Islet precursor cell (in vitro differentiated cells): ENCODE results near the gene ABCF3.
A peak's percentile ranks its signal among the peaks of the same experiment; 100 is the strongest.

ENCODE experiments used
- DNase-seq: peaks from one replicate; pipeline ENCODE4 v3.0.0-alpha.2; 2018

ABCF3 gene

DNA sequence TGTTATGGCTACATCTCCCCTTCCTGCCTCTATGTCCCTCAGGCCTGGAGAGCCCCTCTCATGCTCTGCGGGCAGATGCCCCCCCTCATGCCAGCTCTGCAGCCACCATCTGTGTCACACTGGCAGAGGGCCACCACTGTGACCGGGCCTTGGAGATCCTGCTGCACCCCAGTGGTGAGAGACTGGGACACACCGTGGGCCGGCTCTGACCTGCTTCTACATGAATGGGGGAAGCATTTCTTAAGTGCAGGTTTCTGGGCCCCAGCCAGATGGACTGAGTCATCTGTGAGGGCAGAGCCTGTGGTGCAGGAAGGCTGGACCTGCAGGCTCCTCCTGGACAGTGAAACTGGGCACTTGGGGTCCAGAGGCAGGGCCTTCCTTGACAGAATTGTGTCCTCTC, 48.2 kb downstream of the ABCF3 start:
- DNase-seq: peak; percentile 54

DNA sequence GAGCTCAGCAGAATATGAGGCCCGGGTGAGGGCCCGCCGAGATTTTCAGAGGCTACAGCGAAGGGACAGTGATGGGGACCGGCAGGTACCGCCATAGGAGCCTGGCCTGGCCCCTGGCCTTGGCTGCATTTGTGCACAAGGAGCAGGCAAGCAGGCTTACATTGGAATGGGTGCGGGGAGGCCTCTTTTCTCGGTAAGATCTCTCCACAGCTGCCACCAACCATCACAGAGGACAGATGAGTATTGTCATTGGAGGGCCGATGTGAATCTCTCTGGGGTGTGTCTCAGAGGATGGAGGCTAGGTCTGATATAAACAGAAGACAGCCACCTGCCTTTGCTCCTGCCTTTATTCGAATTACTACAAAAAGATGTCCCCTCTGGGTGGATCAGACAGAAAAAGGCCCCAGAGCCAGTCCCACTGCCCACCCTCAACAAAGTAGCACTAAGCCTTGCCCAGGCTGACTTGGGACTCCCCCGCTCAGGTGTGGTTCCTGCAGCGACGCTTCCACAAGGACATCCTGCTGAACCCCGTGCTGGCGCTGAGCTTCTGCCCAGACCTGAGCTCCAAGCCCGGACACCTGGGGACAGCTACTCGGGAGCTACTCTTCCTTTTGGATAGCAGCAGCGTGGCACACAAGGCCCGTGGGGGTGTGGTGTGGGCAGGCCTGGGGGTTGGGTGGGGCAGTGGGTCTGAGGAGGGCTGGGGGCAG, 48.8 kb downstream of the ABCF3 start:
- DNase-seq: no peak

DNA sequence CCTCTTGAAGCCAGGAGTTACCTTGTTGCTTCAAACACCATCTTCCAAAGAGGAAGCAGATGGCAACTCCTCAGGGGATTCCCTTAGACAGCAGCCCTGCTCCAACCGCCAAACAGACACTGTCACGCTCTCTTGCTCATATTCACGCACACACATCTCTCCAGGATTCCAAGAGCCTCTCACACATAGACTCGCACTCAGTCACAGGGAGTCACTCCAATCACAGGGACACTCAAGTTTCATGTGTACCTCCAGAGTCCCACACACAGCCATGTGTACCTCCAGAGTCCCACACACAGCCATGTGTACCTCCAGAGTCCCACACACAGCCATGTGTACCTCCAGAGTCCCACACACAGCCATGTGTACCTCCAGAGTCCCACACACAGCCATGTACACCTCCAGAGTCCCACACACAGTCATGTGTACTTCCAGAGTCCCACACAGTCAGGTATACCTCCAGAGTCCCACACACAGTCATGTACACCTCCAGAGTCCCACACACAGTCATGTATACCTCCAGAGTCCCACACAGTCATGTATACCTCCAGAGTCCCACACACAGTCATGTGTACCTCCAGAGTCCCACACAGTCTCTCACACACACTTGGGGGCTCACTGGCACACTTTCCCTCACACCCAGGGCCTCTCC, 49.5 kb downstream of the ABCF3 start:
- peak; percentile 43 for DNase-seq

DNA sequence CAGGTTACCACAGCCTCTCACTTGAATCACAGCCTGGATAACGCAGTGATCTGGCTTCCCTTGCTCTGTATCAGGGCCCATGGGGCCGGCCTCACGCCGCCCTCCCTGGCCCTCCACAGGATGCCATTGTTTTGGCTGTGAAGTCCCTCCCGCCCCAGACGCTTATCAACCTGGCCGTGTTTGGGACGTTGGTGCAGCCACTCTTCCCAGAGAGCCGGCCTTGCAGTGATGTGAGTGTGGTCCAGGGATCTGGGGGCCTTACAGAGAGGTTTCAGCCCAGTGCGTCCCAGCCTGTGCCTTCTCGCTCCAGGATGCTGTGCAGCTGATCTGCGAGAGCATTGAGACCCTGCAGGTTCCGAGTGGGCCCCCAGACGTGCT, 50.0 kb downstream of the ABCF3 start:
- DNase-seq: peak; percentile 42

DNA sequence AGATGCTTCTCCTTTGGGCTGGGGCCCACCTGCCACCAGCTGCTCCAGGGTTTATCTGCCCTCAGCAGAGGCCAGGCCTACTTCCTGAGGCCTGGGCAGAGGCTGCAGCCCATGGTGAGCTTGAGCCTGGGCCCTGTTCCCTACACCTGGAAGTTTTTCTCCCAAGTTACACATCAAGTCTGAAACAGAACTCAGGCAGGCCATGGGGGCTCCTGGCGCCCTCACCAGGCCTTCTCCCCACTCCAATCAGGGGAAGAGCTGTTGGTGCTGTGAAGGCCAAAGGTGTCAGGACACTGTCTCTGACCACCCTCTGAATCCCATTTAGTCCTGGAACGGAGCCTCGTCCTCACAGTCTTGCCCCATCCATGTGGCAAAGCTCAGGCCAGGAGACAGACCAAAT, 50.6 kb downstream of the ABCF3 start:
- no peak for DNase-seq

DNA sequence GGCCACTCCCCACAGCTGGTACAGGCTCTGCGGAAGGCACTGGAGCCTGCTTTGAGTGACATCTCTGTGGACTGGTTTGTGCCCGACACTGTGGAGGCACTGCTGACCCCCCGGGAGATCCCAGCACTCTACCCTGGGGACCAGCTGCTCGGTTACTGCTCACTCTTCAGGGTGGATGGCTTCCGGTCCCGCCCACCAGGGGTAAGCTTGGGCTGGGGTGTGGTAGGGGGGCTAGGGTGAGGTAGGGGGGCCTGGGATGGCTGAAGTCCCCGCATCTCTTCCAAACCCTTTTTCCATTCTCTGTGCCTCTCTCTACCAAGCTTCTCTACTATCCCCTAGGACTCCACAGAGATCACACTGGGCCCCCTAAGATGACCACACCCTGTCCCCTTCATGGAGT, 51.2 kb downstream of the ABCF3 start:
- peak; percentile 29 for DNase-seq

DNA sequence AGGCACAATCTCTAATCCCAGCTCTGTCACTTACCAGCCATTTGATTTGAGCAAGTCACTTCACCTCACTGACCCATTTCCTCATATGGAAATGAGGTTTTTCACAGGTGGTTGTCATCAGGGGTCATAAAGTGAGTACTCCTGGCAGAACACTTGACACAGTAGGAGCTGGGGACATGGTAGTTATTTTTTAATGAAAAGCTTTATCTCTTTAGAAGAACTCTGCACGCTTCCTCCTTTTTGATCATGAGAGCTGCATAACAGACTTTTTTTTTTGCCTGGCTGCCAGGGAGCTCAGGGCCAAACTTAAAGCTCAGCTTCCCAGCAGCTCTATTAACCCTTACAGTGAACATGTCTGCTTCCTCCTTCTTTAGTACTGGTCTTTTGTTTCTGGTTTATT, 51.8 kb downstream of the ABCF3 start:
- DNase-seq: peak; percentile 26

DNA sequence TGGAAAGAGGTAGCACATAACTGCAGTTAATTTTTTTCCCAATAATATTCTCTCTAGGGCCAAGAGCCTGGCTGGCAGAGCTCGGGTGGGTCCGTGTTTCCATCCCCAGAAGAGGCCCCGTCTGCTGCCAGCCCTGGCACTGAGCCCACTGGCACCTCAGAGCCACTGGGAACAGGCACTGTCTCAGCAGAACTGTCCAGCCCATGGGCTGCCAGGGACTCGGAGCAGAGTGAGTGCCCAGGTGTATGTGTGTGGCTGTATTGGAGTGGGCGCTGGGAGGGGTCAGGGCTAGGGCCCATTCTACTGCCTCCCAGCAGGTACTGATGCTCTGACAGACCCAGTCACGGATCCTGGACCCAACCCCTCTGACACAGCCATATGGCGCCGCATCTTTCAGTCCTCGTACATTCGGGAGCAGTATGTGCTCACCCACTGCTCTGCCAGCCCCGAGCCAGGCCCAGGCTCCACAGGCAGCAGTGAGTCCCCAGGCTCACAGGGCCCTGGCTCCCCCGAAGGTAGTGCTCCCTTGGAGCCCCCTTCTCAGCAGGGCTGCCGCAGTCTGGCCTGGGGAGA, 52.3 kb downstream of the ABCF3 start:
- peak; percentile 43 for DNase-seq

DNA sequence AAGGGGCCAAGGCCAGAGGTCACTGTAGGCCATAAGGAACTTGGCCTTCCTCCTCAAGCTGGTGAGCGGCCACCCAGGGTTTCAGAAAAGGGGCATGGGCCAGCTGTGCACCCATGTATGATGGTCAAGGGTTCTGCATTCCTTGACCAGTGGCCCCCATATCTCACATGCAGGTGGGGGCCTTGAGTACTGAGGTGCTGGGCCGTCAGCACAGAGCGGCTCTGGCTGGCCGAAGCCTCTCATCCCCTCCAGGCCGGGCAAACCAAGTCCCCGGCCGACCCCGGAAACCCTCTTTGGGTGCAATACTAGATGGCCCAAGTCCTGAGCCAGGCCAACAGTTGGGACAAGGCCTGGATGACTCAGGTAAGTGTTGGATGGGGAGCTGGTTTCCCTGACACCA, 53.2 kb downstream of the ABCF3 start:
- peak; percentile 34 for DNase-seq

DNA sequence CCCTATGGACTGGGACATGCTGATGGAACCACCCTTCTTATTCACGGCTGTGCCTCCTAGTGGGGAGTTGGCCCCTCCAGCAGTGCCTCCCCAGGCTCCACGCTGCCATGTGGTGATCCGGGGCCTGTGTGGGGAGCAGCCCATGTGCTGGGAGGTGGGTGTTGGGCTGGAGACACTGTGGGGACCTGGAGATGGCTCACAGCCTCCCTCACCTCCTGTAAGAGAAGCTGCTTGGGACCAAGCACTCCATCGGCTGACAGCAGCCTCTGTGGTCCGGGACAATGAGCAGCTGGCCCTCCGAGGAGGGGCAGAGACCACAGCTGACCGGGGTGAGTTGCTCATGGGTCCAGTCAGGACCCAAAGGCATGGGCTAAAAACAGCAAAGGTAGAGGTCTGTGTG, 53.7 kb downstream of the ABCF3 start:
- peak; percentile 22 for DNase-seq

DNA sequence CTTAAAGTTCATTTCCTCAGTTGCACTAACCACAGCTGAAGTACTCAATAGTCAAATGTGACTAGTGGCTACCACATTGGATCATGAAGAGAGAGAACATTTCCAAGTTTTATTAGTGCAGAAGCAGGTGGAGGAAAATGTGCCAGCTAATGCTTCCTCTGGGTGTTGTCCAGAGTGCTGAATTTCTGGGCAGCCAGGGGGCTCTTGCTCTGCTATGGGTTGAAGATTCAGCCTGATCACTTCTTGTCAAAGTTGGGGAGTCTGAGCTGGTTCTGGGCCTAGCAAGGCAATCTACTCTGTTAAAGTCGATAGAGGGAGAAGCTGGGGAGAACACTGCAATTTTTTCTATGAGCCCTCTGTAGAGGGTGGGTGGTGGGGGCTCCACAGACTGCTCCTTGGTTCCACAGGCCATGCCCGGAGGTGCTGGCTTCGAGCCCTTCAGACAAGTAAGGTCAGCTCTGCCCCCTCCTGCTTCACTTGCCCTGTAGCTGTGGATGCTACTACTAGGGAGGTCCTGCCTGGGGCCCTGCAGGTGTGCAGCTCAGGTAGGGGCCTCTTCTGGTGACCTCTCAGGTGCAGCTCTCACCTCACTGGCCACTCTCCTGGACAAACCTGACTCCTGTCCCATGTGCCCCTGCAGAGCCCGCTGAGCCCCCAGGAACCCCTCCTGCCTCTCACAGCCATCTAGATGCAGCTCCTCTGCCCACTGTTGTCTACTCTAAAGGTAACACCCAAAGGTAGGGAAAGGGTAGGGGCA, 54.6 kb downstream of the ABCF3 start:
- peak; percentile 65 for DNase-seq

DNA sequence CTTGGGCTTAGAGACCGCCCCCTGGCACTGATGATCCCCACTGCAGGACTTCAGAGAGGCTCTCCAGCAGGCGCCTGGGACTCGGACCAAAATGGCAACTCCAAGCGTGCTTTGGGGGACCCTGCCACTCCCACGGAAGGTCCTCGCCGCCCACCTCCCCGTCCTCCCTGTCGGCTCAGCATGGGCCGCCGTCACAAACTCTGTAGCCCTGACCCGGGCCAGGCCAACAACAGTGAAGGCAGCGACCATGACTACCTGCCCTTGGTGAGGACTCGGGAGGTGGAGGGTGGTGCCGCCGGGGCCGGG, 55.1 kb downstream of the ABCF3 start:
- DNase-seq: no peak

DNA sequence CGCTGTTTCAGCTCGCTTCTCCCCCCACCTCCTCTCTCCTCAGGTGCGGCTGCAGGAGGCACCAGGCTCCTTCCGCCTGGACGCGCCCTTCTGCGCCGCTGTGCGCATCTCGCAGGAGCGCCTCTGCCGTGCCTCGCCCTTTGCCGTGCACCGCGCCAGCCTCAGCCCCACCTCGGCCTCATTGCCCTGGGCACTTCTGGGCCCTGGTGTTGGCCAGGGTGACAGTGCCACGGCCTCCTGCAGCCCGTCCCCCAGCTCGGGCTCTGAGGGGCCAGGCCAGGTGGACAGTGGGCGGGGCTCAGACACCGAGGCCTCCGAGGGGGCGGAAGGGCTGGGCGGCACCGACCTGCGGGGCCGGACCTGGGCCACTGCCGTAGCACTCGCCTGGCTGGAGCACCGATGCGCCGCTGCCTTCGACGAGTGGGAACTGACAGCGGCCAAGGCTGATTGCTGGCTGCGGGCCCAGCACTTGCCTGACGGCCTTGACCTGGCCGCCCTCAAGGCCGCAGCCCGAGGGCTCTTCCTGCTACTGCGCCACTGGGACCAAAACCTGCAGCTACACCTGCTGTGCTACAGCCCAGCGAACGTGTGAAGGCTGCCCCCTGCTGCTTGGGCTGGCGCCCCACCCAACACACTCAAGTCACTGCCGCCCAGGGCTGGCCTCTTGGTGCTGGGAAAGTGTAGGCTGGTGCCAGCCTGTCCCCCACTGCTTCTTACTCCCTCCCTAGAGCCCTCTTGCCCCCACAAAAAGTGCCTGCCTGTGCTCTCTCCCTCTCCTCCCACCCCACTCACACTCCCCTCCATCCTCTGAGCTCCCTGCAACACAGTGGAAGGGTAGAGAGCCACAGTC, 55.7 kb downstream of the ABCF3 start:
- peak; percentile 85 for DNase-seq

DNA sequence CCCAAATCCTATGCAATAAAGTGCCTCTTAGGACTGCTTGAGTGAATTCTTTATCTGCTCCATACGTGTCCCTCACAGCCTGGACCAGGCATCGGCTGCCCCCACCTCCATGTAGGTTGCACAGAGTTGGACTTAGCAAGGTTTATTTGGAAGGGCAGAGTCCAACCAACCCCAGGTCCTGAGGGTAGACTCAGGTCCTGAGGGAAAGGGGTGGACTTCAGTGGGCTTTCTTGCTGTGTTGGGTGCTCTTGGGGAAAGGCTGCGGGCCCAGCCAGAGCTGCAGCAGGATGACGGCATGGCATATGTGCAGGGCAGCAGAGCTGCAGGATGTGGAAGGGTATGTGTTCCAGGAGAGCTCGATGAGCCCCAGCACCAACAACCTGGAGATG, 56.3 kb downstream of the ABCF3 start:
- no peak for DNase-seq
